NCI-H2029 (cell line): Measurements from ENCODE around the gene RNPEP.
"Not testable (repeated sequence)": the region's sequence is repeated elsewhere in the genome, so short reads cannot be mapped to it uniquely, and the experiment has no call there.

Experiments used
- DNase-seq: peaks from one replicate; lab custom pipeline; 2025; lab: John Stamatoyannopoulos, UW

Gene RNPEP

DNA sequence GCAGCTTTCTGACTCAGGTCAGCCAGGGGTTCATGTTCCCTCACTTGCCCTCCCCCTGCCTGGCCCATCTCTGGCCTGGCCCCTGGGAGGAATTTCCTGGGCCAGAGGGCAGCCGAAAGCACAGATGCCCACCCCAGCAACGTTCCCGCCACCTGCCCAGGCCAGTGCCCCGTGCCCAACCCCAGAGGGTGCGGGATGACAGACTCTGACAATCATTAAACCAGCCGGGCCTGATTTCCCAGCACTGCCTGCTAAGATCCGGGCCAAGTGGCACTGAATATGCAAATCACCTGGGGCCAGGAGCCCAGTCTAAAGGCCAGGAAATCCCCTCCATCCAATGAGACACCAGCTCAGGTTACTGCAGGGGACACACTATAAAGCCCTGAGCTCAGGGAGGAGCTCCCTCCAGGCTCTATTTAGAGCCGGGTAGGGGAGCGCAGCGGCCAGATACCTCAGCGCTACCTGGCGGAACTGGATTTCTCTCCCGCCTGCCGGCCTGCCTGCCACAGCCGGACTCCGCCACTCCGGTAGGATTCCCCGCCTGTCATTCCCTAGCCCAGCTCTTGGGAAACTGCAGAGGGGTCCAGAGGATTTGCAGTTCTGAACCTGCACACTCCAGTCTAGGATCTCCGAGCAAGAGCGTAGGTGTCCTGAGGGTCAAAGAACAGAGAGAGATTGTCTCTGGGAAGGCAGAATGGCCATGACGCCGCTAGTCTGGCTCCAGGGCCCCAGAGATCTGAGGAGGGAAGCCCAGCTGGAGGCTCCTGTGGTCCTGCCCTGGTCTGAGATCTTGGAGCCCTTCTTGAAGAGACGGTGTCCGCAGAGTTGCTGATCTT is 27.9 kb downstream of the RNPEP start, which contains the start of gene ELF3:
ELF3 (plus strand) TSS at position 408 of the 836 bp plus-strand sequence. CDS start 550 bp downstream, outside the sequence.
- DNase-seq, result peak; percentile 97

DNA sequence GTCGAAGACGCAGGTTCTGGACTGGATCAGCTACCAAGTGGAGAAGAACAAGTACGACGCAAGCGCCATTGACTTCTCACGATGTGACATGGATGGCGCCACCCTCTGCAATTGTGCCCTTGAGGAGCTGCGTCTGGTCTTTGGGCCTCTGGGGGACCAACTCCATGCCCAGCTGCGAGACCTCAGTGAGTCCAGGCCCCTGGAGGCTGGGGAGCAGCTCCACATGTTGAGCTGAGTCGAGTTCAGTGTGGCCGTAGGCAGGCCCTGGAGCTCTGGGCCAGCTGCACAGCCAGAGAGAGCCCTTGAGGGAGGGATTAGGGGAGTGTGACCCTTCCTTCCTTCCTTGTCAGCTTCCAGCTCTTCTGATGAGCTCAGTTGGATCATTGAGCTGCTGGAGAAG is 29.5 kb downstream of the RNPEP start:
- no peak for DNase-seq

- peak; percentile 20 for DNase-seq
Observed at GRCh38 chr1:202012544-202013478, 30.4 kb downstream of the RNPEP start.

- DNase-seq, result no peak
Observed at GRCh38 chr1:202013603-202014002, 31.2 kb downstream of the RNPEP start.

- no peak for DNase-seq
Observed at GRCh38 chr1:202014060-202014459, 31.6 kb downstream of the RNPEP start.

DNA sequence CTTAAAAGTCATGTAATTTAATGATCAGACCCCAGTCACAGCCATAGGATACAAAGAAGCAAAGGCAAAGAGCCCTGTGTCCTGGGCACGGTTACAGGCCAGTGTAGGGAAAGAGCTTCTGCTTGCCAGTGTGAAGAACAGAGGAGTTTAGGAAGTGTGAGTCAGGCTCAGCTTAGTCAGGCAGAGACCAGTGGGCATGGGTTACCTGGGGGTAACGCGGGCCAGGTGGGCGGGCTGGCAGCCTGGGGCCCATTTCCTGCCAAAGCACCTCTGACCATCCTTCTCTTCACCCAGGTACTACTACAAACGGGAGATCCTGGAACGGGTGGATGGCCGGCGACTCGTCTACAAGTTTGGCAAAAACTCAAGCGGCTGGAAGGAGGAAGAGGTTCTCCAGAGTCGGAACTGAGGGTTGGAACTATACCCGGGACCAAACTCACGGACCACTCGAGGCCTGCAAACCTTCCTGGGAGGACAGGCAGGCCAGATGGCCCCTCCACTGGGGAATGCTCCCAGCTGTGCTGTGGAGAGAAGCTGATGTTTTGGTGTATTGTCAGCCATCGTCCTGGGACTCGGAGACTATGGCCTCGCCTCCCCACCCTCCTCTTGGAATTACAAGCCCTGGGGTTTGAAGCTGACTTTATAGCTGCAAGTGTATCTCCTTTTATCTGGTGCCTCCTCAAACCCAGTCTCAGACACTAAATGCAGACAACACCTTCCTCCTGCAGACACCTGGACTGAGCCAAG is 32.6 kb downstream of the RNPEP start:
- DNase-seq, result no peak

GRCh38 chr1:202015662-202015937 is 33.2 kb downstream of the RNPEP start:
- no peak for DNase-seq

GRCh38 chr1:202016022-202016810 is 33.8 kb downstream of the RNPEP start:
- no peak for DNase-seq

GRCh38 chr1:202016811-202017748 is 34.6 kb downstream of the RNPEP start:
- no peak for DNase-seq

- peak; percentile 86 for DNase-seq
Observed at GRCh38 chr1:202017749-202018467, 35.5 kb downstream of the RNPEP start.

DNA sequence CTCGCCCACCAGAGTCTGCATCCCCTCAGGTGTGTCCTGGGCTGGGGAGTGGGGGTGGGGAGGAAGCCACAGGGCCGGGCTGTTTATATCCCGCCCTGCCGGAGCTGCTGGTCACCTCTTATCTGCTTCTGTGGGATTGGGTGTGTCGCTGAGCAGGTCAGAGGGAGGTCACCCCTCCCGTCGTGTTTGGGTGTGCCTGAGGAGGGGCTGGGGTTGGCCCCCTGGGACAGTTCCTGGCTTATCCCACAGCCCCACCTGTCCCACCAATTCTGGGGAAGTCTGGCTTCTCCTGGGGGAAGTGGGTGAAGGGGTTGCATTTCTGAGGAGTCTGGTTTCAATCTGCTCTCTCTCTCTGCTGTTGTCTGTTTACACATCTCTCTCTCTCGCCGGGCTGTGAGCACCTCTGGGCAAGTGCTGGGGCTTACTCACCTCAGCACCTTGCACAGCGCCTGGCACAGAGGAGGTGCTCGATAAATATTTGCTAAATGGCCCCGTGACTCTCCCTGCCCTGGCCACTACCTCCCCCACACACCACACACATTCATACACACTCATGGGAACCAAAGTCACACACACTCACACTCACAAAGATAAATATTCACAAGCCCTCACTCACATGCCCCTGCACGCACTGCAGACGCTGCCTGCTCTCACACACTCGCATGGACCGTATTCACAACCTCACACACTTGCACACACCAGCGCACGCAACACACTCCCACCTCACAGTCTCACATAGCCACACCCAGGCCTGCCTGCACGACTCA is 36.2 kb downstream of the RNPEP start:
- peak; percentile 95 for DNase-seq

- not testable (repeated sequence) for DNase-seq
Observed at GRCh38 chr1:202019235-202019558, 36.7 kb downstream of the RNPEP start.

GRCh38 chr1:202023001-202023433 is 40.6 kb downstream of the RNPEP start:
- DNase-seq, result peak; percentile 89

DNA sequence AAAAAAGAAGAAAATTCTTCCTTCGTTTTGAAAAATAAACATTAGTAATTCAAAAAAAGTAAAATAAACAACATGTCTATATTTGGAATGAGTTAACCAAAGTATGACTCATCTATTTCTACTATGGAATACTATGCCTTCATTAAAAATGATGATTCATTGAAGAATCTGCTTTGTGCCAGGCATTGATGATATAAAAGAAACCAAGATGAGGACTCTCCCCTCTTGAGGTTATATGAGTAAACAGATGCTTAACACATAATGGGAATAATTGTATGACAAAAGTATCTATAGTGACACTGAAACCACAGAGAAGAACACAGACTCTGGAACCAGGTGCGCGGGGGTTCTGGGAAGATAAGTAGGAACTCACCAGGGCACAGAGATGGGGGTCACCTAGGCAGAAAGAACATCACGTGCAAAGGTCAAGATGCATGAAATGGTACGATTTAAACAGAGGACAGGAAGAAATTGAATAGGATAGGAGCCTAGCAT is 46.8 kb downstream of the RNPEP start:
- DNase-seq, result peak; percentile 88

GRCh38 chr1:202029727-202030126 is 47.3 kb downstream of the RNPEP start:
- no peak for DNase-seq

GRCh38 chr1:202031796-202032195 is 49.3 kb downstream of the RNPEP start:
- no peak for DNase-seq

- no peak for DNase-seq
Observed at GRCh38 chr1:202034149-202034682, 51.8 kb downstream of the RNPEP start.

- peak; percentile 92 for DNase-seq
Observed at GRCh38 chr1:202034683-202035462, 52.4 kb downstream of the RNPEP start.
